OCI-LY7 (cell line): ENCODE measurements around the gene CHN2. TPM values are rescaled to one million over a fixed set of nuclear protein-coding genes. Genes with fewer than 3 reads are reported as not detected.

Source experiments
- BruUV-seq: library from RNA; stranded (reverse); fragments of 400-500 nt; replicated peaks from 2 replicates; lab custom pipeline; 2021; lab: Mats Ljungman, UMichigan
- CTCF ChIA-PET: fragments of 300-600 bp; sonication (Branson Sonifier 250); formaldehyde crosslinking; loops from one replicate; lab custom pipeline; 2022; ENCODE audit warnings: antibody characterized with exemption; ENCODE audit not compliant: unreplicated experiment; lab: Charles Lee
- POLR2A ChIA-PET: fragments of 300-600 bp; sonication (Branson Sonifier 250); formaldehyde crosslinking; loops from one replicate; lab custom pipeline; 2022; ENCODE audit warnings: antibody characterized with exemption; lab: Charles Lee
- DNase-seq: peaks from one replicate; pipeline ENCODE4 v3.0.0-alpha.2; 2015; ENCODE audit warnings: low spot score
- H2AFZ ChIP-seq: fragments of 200-600 bp; sonication (generic), shearing (Covaris generic); 2 replicates; pipeline ENCODE4 v1.6.1; 2014; ENCODE audit warnings: mild to moderate bottlenecking, antibody characterized with exemption, low read length, moderate library complexity
- H3K27ac ChIP-seq: fragments of 200-600 bp; sonication (generic); 2 replicates; pipeline ENCODE4 v1.5.1; 2014; ENCODE audit warnings: mixed run types, low read depth, mild to moderate bottlenecking, moderate library complexity, low read length, inconsistent platforms; ENCODE audit not compliant: poor library complexity, severe bottlenecking
- H3K36me3 ChIP-seq: fragments of 200-600 bp; sonication (generic); 2 replicates; pipeline ENCODE4 v1.6.1; 2014; ENCODE audit warnings: mild to moderate bottlenecking, antibody characterized with exemption, low read length, moderate library complexity, mixed read lengths; ENCODE audit not compliant: insufficient read depth
- H3K4me1 ChIP-seq: fragments of 200-600 bp; sonication (generic); 2 replicates; pipeline ENCODE4 v1.5.1; 2014; ENCODE audit warnings: mild to moderate bottlenecking, low read length; ENCODE audit not compliant: insufficient read depth, poor library complexity, severe bottlenecking
- H3K4me2 ChIP-seq: fragments of 200-600 bp; sonication (generic); 2 replicates; pipeline ENCODE4 v1.6.1; 2014; ENCODE audit warnings: mild to moderate bottlenecking, low read length
- H3K4me3 ChIP-seq: fragments of 200-600 bp; sonication (generic); 2 replicates; pipeline ENCODE4 v1.5.1; 2014; ENCODE audit warnings: mild to moderate bottlenecking, low read depth, low read length; ENCODE audit not compliant: poor library complexity, severe bottlenecking
- H3K79me2 ChIP-seq: fragments of 200-600 bp; sonication (generic); 2 replicates; pipeline ENCODE4 v1.6.1; 2016; ENCODE audit warnings: low read depth, mild to moderate bottlenecking, low read length, moderate library complexity, mixed read lengths; ENCODE audit not compliant: insufficient read depth
- H3K9me2 ChIP-seq: fragments of 200-600 bp; sonication (generic); 2 replicates; pipeline ENCODE4 v1.6.1; 2016; ENCODE audit warnings: mild to moderate bottlenecking, low read length, mixed read lengths; ENCODE audit not compliant: insufficient read depth
- H3K9me3 ChIP-seq: fragments of 200-600 bp; sonication (generic); 2 replicates; pipeline ENCODE4 v1.6.1; 2014; ENCODE audit warnings: mild to moderate bottlenecking, mixed run types, low read length, mixed read lengths
- H4K20me1 ChIP-seq: fragments of 200-600 bp; sonication (generic); 2 replicates; pipeline ENCODE4 v1.6.1; 2014; ENCODE audit warnings: mild to moderate bottlenecking, antibody characterized with exemption, low read length, moderate library complexity, mixed read lengths; ENCODE audit not compliant: insufficient read depth
- CTCF ChIP-seq: fragments of 200-600 bp; sonication (generic); conservative IDR thresholded peaks from 2 replicates; pipeline ENCODE4 v1.5.1; 2014; ENCODE audit warnings: mild to moderate bottlenecking, antibody characterized with exemption, low read length, moderate library complexity, mixed read lengths
- EZH2phosphoT487 ChIP-seq: fragments of 200-600 bp; sonication (generic); IDR thresholded peaks from 2 replicates; pipeline ENCODE4 v1.6.1; 2018; ENCODE audit warnings: low read depth, borderline replicate concordance, mild to moderate bottlenecking, mixed run types, antibody characterized with exemption, low read length, moderate library complexity, mixed read lengths
- intact Hi-C: fragments of 100-400 bp; cut with micrococcal nuclease; formaldehyde crosslinking; loops from one replicate; pipeline ENCODE4 v1.10.0; 2022; ENCODE audit not compliant: unreplicated experiment
- total RNA-seq, 2 experiments: library from RNA; depleted of rRNA in 1 of 2; stranded (reverse); fragments of >200 nt in 1 of 2; shearing (Covaris generic) in 1 of 2; gene quantifications; 2 replicates each; pipeline ENCODE4 v1.2.3, GENCODE V29; 2014 to 2022

Gene CHN2
- total RNA-seq, 2 experiments from 2014 or later, result not detected

- Histone ChIP-seq H3K79me2 (no peaks in the 10 kb centered on the region), H3K4me3 (no peak overlapping the region), H3K27ac (no peak overlapping the region), H3K4me2 (no peak overlapping the region), H3K9me3 (no peaks in the 10 kb centered on the region), H3K4me1 (no peaks in the 10 kb centered on the region), H4K20me1 (no peaks in the 10 kb centered on the region), H3K9me2 (no peaks in the 10 kb centered on the region), H2AFZ (no peak overlapping the region), H3K36me3 (no peaks in the 10 kb centered on the region)
- ChIA-PET POLR2A (interaction anchor here (0.7 kb wide), 1 partner anchor 86 kb away, joined by 5 read pairs; no protein-coding TSS in a partner anchor), CTCF (no interaction called here)
- DNase-seq, result no peak
- intact Hi-C loops, result no loop called here
- no TSS peak for BruUV-seq
- TF ChIP-seq CTCF, result no peak
- TF ChIP-seq EZH2phosphoT487, result no peak
These were observed 135.1 kb downstream of the CHN2 start for GRCh38 chr7:29329686-29330085.

DNA sequence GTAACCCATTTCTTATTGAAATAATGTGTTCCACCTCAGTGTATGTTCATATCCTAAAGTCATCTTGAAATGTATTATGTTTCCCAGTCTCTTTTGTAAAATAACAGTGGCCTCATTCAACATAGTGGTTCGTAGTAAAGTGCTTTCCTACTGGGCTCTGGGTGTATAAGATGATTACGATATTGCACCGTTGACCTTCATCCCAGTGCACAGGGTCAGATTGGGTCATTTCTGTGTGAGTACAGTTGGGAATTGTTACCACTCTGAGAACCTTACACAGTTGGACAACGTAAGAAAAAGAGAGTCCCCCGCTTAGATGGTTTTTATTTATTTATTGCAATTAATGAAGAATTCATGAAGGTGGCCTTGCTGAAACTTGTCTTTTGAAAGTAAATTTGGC, 135.6 kb downstream of the CHN2 start:
- no peak overlapping the region for H3K4me2 ChIP-seq
- no peaks in the 10 kb centered on the region for H3K9me2 ChIP-seq
- H3K4me3 ChIP-seq, result no peak overlapping the region
- DNase-seq, result no peak
- H2AFZ ChIP-seq, result no peak overlapping the region
- H3K27ac ChIP-seq, result no peak overlapping the region
- ChIA-PET CTCF (no interaction called here), POLR2A (no interaction called here)
- H4K20me1 ChIP-seq, result no peaks in the 10 kb centered on the region
- no peaks in the 10 kb centered on the region for H3K4me1 ChIP-seq
- no peaks in the 10 kb centered on the region for H3K9me3 ChIP-seq
- TF ChIP-seq EZH2phosphoT487, result no peak
- no peak for TF ChIP-seq CTCF
- no peaks in the 10 kb centered on the region for H3K79me2 ChIP-seq
- BruUV-seq, result no TSS peak
- intact Hi-C loops, result no loop called here
- no peaks in the 10 kb centered on the region for H3K36me3 ChIP-seq

- ChIA-PET CTCF (no interaction called here), POLR2A (no interaction called here)
- DNase-seq, result no peak
- no peaks in the 10 kb centered on the region for H4K20me1 ChIP-seq
- H3K79me2 ChIP-seq, result no peaks in the 10 kb centered on the region
- H3K4me1 ChIP-seq, result no peaks in the 10 kb centered on the region
- no peaks in the 10 kb centered on the region for H3K36me3 ChIP-seq
- H3K4me2 ChIP-seq, result no peak overlapping the region
- no peak overlapping the region for H2AFZ ChIP-seq
- H3K27ac ChIP-seq, result no peak overlapping the region
- no peak for TF ChIP-seq CTCF
- no peak for TF ChIP-seq EZH2phosphoT487
- no peaks in the 10 kb centered on the region for H3K9me2 ChIP-seq
- H3K4me3 ChIP-seq, result no peak overlapping the region
- BruUV-seq, result no TSS peak
- intact Hi-C loops, result no loop called here
- no peaks in the 10 kb centered on the region for H3K9me3 ChIP-seq
These were observed 136.6 kb downstream of the CHN2 start for GRCh38 chr7:29331163-29331562.
